WI38 (cell line): ENCODE results near the gene GPR32.

ENCODE experiments used
- H3K4me3 ChIP-seq: 2 replicates; pipeline ENCODE4 v1.5.1; 2011; ENCODE audit warnings: low read depth, mild to moderate bottlenecking, control low read depth, low read length
- TF ChIP-seq, protein P1 (sequence below): IDR thresholded peaks from 2 replicates; pipeline ENCODE4 v1.5.1; 2012; ENCODE audit warnings: low read depth, mild to moderate bottlenecking, control low read depth, low read length

The GPR32 gene

DNA sequence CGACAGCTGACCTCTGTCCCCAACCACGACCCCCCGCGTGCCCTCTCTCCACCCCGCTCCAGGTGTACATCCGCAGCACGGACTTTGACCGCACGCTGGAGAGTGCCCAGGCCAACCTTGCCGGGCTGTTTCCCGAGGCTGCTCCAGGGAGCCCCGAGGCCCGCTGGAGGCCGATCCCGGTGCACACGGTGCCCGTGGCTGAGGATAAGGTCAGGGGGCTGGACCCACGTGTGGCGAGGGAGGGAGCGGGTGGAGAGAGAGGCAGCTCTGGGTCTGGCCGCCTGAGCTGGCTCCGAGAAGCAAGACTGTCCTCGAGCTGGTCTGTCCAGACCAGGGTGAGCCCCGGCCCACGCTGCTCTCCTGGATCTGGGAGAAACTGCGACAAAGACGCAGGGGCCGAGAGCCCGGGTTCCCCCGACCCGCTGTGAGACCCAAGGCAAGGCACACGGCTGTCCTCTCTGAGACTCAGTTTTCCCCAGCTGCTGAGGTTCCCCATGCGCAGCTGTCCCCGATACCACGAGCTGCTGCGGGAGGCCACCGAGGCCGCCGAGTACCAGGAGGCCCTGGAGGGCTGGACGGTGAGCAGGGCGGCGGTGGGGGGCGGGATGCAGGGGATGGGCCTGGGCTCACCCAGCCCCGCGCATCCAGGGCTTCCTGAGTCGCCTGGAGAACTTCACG lies 21.5 kb downstream of the GPR32 start:
- TF ChIP-seq, protein P1, sequence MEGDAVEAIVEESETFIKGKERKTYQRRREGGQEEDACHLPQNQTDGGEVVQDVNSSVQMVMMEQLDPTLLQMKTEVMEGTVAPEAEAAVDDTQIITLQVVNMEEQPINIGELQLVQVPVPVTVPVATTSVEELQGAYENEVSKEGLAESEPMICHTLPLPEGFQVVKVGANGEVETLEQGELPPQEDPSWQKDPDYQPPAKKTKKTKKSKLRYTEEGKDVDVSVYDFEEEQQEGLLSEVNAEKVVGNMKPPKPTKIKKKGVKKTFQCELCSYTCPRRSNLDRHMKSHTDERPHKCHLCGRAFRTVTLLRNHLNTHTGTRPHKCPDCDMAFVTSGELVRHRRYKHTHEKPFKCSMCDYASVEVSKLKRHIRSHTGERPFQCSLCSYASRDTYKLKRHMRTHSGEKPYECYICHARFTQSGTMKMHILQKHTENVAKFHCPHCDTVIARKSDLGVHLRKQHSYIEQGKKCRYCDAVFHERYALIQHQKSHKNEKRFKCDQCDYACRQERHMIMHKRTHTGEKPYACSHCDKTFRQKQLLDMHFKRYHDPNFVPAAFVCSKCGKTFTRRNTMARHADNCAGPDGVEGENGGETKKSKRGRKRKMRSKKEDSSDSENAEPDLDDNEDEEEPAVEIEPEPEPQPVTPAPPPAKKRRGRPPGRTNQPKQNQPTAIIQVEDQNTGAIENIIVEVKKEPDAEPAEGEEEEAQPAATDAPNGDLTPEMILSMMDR: no peak
- H3K4me3 ChIP-seq: no peak overlapping the region

DNA sequence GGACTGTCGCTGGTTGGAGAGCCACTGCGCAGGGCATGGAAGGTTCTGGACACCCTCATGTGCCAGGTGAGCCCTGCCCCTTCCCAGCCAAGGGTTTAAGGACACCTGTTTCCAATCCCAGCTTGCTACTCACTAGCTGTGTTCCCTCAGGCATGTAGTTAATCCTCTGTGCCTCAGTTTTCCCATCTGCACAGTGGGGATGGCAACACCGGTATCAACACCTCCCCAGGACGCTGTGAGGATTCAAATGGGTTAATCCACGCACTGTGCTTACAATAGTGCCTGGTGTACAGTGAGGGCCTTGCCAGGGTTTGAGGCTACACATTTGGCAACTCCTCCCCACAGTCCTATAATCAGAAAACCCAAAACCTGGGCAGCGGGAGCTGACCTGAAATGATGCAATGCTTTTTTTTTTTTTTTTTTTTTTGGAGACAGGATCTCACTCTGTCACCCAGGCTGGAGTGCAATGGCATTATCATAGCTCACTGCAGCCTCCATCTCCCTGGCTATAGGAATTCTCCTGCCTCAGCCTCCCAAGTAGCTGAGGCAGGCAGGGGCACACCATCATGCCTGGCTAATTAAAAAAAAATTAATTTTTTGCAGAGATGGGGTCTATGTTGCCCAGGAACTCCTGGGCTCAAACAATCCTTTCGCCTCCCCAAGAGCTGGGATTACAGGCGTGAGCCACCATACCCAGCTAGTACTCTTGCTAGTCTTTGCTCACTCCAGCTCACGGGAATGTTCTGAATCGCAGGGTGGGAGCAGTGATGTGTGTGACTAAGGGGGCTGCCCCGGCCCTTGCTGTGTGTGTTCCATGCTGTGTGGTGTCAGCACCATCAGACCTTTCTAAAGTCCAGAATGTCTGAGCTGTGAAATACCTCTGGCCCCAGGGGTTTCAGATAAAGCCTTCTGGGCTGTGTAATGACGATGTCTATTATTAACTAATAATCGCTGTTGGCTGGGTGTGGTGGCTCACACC lies 22.3 kb downstream of the GPR32 start:
- TF ChIP-seq, protein P1: no peak
- H3K4me3 ChIP-seq: no peak overlapping the region

DNA sequence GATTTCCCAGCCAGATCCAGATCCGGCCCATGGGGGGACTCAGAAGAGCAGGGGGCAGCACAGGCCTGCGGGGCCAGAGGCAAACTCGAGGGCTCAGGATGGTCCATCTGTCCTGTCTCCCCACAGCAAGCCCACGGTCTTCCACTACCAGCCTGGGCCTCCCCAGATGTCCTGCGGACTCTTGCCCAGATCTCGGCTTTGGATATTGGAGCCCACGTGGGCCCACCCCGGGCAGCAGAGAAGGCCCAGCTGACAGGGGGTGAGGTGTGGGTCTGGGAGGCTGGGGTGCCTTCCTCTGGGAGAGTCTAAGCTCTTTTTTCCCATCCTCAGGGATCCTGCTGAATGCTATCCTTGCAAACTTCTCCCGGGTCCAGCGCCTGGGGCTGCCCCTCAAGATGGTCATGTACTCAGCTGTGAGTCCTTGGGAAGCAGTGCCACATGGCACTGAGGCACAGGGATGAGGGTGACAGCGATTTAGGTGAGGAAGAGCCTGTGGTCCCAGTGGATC lies 23.3 kb downstream of the GPR32 start:
- H3K4me3 ChIP-seq: no peak overlapping the region
- TF ChIP-seq, protein P1: no peak

DNA sequence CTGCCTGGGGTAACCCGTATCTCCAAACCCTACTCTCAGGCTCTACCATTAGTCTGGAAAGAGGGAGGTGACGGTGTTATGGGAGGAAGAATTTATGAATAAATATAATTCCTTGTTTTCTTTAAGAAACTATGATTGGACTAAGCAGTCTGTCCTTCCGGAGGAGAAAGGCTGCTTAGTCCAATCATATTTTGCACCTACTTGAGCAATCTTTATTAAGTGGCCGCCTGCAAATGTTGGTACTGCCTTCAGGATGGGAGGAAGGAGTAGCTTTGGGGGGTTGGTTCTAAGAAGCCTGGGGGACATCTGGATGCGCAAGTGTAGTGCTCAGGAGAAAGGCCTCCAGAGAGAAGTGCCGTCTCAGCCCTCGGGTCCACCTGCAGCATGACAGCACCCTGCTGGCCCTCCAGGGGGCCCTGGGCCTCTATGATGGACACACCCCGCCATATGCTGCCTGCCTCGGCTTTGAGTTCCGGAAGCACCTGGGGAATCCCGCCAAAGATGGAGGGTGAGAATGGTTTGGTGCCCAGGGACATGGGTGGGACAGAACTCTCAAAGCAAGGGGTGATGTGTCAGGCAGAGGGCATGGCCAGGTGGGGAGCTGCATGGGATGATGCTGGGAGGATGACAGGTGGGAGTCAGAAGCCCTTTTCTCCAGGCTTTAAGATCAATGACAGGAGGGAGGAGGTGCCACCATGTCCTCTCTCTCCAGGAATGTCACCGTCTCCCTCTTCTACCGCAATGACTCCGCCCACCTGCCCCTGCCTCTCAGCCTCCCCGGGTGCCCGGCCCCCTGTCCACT lies 24.0 kb downstream of the GPR32 start:
- H3K4me3 ChIP-seq: no peak overlapping the region
- TF ChIP-seq, protein P1: no peak

DNA sequence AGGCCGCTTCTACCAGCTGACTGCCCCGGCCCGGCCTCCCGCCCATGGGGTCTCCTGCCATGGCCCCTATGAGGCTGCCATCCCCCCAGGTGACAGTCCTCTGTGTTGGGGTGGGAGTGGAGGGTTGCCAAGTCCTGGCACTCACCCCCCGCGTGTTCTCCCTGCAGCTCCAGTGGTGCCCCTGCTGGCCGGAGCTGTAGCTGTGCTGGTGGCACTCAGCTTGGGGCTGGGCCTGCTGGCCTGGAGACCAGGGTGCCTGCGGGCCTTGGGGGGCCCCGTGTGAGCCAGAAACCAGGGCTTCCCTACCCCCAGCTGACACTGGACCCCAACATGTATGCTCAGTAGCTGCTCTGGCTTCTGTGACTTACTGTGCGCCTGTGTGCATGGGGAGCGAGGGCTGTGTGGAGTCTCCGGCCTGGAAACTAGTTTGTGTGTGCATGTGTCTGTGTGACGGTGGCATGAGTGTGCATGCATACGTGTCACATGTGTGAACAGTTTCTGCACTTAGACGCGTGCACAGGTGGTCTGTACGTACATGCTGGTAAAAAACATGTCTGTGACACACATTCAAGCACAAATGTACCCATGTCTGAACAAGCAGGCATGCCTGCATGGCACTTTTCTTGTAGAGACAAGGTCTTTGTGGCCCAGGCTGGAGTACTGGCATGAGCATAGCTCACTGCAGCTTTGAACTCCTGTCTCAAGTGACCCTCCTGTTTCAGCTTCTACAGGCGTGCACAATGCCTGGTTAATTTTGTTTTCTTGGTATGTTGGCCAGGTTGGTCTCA lies 24.8 kb downstream of the GPR32 start:
- no peak overlapping the region for H3K4me3 ChIP-seq
- TF ChIP-seq, protein P1: no peak

DNA sequence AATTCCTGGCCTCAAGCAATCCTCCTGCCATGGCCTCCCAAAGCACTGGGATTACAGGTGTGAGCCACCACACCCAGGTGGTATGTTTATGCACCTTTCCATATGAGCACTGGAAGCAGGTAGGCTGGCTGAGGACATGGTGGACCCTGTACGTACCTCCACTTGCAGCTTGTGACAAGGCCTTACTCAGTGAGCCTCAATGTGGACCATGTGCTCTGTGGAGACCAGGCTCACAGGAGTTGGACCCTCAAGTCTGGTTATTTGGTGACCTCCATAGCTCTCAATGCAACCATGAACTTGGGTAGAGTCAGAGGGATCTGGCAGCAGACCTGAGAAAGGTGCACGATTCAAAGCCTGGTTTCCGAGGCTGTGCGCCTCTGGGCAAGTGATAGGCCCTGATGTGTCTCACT lies 25.4 kb downstream of the GPR32 start:
- H3K4me3 ChIP-seq: no peak overlapping the region
- TF ChIP-seq, protein P1: no peak
